GM21723 (cell line): ENCODE results near the gene SSH2.
"Not testable (repeated sequence)": the region's sequence is repeated elsewhere in the genome, so short reads cannot be mapped to it uniquely, and the experiment has no call there.

Experiments
- ATAC-seq: cut with Tn5 transposase; IDR thresholded peaks from one replicate; pipeline ENCODE4 v1.9.1; 2021; ENCODE audit warnings: mild to moderate bottlenecking, moderate library complexity; ENCODE audit not compliant: unreplicated experiment

Gene SSH2

GRCh38 chr17:29789196-29790170 lies 140.5 kb downstream of the SSH2 start:
- ATAC-seq, result no peak

GRCh38 chr17:29787995-29788394 lies 142.0 kb downstream of the SSH2 start:
- no peak for ATAC-seq

- no peak for ATAC-seq
Observed at GRCh38 chr17:29782917-29783316, 147.1 kb downstream of the SSH2 start.

DNA sequence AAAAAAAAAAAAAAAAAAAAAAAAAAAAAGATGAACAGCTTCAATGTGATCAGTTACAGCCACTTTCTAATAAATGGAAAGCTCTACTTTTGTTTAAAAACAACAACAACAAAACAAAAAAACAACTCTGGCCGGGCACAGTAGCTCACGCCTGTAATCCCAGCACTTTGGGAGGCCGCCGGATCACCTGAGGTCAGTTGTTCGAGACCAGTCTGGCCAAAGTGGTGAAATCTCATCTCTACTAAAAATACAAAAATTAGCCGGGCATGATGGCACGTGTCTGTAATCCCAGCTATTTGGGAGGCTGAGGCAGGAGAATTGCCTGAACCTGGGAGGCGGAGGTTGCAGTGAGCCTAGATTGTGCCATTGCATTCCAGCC lies 150.2 kb downstream of the SSH2 start:
- ATAC-seq, result not testable (repeated sequence)

DNA sequence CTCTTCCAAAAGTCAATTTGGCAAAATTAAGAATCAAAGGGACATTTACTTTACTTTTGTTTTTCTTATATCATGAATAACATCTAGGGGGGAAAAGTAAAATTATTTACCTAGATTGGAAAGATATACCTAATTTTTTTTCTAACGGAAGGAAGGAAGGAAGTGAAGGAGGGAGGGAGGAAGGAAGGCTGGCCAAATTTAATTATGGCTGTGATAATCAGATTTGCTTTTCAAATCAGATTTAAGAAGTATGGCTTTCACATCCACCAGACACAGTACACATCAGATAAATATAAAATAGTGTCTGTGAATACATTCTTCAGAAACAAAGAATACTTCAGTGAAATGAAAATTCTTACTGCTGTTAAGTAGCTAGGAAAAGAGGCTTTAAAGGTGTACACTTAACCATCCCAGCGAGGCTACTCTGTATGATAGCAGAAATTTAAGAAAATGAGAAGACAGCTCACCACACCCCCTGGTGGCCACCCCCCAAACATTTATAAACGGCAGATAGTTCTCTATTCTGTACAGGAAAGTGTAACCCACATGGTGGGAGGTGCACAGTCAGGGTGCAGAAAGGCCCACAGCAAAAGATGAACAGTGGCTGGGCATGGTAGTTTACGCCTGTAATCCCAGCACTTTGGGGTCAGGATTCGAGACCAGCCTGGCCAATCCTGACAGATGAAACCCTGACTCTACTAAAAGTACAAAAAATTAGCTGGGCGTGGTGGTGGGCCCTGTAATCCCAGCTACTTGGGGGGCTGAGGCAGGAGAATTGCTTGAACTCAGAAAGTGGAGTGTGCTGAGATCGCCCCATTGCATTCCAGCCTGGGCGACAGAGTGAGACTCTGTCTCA lies 150.8 kb downstream of the SSH2 start:
- no peak for ATAC-seq

- no peak for ATAC-seq
Observed at GRCh38 chr17:29777663-29778062, 152.4 kb downstream of the SSH2 start.

DNA sequence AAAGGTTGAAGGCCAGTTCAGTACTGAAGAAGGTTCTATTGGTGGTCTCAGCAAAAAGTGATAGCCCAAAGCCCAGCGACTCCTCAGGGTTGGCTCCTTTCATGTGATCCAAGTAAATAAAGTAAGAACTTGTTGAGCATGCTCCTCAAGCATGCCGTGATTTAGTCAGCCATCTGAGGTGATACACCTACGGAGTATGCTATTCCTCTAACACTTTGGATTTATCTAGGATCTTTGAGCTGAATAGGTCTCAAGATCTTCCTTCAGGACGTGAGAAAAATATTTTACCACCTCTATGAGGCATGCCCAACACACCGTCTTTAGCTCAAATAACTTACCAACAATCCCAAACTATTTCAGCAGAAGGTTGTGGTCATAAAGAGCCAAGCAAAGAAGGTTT lies 154.0 kb downstream of the SSH2 start:
- no peak for ATAC-seq

DNA sequence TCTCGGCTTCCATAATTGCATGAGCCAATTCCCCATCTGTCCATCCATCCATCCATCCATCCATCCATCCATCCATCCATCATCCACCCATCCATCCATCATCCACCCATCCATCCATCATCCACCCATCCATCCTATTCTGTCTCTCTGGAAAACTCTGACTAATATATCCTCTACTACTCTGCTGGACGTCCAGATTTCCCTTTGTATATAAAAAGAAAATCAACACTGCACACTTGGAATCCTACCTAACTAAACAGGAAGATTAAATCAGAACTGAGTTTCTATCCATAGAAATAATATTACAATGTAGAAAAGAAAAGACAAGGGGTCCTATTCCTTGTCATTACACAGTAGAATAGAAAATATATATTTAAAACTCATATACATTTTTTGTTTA lies 157.0 kb downstream of the SSH2 start:
- ATAC-seq, result no peak

DNA sequence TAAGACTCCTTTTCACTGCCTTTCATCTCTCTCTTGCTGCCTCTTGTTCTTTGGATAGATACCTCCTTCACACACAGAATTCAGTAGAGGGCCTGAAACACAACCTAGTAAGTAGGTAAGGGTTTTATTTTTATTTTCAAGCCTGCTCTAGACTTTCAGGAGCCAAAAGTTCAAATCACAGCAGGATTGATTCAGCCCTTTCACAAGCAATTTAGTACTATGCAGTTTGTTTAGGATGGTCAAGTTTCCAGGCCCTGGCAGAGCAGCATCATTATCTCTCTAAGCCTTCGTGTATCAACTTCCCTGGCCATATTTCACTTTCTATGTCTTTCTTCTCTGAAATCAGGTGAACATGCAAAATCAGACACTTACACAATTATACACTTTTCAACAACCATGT lies 158.5 kb downstream of the SSH2 start:
- no peak for ATAC-seq

- no peak for ATAC-seq
Observed at GRCh38 chr17:29769225-29769624, 160.8 kb downstream of the SSH2 start.

DNA sequence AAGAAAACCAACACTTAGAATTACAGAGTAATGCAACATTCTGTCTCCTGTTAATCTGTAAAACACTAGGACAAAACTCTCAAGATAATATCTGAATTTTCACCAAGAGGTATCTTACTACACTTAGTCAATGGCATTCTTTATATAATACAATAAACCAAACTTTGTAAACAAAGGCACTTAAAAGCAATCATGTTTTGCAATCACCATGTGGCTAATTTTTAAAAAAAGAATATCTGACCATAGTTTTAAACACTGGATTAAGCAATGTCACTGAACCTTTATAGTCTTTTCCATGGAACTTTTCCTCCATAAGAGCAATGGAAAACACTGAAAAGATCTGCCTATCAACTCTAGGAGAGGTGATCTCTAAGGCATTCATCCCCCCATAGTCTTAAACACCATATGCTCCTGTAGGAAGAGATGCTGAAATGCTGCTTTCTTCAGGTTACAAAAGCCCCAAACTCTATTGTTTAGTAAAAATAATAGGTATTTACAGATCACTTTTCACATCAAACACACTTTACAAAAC lies 163.2 kb downstream of the SSH2 start:
- ATAC-seq, result no peak

DNA sequence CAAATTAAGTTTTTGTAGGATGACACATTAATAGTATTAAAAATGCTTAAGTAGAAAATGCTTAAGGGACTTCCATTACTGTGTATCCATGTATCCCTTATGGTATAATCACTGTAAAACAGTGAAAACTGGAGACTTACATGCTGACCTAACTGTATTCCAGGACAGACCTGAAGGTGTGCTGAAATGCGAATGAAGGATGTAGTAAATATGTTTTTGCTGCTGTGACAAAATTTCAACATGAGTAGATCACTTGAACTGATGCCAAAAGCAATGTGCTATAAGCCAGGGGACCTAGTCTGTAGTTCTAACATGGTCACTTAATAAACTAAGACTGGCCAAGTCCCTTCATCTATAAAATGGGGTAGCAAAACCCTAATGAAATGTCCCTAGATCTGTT lies 165.3 kb downstream of the SSH2 start:
- no peak for ATAC-seq

DNA sequence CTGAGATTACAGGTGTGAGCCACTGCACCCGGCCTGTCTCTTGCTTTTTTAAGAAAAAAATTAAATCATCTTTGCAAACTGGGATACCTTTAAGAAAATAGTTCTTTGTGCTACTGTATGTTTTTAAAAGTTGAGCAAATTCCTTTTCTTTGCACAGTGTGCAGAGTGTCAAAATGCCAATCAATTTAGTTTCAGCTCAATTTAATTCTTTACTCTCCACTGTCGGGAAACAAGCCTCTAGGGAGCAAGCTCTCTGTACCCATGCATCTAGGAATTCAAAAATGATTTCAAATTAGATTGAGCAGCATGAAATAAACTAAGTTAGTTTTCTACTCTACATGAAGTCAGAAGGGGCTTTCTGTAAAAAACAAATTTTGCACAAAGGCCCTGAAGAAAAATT lies 165.8 kb downstream of the SSH2 start:
- ATAC-seq, result no peak

DNA sequence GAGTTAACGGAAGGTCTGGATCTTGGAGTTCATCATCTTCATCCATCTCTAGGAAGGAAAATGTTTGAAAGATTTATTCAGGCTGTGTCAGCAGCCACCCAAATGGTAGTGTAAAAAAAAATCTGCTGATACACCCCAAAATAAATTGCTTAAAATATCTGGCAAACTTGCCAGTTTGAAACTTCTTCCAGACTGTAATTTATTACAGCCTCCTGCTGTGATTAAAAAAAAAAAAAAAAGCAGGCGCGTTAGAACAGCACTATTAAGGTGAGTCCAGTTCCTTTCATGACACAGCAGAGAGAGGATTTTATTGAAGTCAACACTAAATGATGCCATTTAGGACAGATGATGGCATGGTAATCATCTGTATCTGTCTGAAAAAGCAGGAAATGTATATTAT lies 166.8 kb downstream of the SSH2 start:
- ATAC-seq, result no peak

- peak; percentile 78 for ATAC-seq
Observed at GRCh38 chr17:29761040-29761761, 168.8 kb downstream of the SSH2 start.

DNA sequence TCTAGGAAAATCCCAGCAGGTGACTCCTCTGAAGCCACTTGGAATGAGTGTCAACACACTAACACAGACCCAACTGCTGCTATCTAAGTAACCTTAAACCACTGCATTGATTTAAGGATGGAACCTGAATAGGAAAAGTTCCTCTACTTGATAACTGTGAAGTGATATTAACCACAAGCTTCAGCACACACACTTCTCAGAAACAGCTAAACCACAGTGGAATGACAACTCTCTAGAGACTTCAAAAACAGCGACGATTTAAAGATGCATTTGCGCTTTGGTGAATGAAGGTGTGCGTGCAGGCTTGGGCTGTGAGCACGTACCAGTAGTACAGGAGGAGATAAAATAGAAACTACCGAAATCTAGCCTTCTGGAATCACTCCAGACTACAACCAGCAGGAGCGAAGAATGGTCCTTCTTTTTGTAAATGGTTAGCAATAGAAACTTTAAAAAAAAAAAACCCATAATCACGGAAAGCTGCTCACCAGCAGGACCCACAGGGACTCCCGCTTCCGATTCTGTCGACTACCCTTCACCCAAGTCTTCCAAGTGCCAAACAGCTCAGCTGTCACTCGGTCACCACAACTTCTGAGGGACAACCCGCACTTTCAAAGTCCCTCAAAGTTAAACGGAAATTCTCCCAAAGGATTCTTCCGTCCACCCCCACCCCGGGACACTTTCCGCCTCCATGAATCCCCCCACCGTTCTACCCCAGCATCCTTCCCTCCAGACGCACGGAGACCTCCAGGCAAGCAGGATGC lies 169.6 kb downstream of the SSH2 start:
- ATAC-seq, result peak; percentile 39

GRCh38 chr17:29758255-29758654 lies 171.8 kb downstream of the SSH2 start:
- ATAC-seq, result no peak

- ATAC-seq, result no peak
Observed at GRCh38 chr17:29757788-29758187, 172.2 kb downstream of the SSH2 start.

DNA sequence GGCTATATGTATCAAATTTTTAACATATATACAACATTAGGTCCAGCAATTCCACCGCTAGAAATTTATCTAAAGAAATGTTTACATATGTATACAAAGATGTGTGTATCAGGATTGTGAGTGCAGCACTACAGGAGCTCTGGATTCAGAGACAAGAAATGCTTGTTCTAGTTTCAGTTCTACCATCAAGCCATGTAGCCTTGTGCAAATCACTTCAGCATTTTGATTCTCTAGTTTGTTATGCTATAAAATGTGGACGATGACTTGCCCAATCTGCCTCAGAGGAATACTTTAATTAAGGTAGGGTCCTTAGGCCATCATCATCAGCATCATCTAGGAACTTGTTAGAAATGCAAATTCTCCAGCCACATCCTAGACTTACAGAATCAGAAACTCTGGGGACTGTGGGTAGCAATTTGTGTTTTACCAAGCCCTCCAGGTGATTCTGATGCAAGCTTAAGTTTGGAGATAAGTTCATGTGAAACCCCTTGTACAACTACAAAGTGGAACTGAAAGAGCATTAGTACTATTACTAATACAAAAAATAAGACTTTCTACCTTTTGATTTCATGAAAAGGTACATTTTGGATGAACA lies 176.1 kb downstream of the SSH2 start:
- peak; percentile 69 for ATAC-seq
